ENCODE data around the gene HBG2.
A peak's percentile ranks its signal among the peaks of the same experiment; 100 is the strongest.

Gene HBG2

DNA sequence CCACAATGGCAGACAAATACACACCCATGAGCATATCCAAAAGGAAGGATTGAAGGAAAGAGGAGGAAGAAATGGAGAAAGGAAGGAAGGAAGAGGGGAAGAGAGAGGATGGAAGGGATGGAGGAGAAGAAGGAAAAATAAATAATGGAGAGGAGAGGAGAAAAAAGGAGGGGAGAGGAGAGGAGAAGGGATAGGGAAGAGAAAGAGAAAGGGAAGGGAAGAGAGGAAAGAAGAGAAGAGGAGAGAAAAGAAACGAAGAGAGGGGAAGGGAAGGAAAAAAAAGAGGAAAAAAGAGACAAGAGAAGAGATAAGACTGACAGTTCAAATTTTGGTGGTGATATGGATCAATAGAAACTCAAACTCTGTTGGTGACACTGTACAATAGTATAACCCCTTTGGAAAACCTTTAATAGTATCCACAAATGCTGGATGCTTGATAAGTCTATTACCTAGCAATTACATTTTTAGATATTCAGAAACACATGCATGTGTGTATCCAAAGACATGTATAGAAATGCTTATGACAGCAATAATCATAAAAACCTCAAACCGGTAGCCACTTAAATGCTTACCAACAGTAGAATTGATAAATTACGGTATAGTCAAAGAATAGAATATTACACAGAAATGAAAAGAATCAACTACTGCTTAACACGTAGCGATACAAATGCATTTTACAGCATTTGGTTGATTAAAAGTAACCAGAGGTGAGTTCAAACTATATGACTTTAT is 19.1 kb downstream of the HBG2 start:
- no peak for DNase-seq
- intact Hi-C loops (cut with DNase I): no loop called here

DNA sequence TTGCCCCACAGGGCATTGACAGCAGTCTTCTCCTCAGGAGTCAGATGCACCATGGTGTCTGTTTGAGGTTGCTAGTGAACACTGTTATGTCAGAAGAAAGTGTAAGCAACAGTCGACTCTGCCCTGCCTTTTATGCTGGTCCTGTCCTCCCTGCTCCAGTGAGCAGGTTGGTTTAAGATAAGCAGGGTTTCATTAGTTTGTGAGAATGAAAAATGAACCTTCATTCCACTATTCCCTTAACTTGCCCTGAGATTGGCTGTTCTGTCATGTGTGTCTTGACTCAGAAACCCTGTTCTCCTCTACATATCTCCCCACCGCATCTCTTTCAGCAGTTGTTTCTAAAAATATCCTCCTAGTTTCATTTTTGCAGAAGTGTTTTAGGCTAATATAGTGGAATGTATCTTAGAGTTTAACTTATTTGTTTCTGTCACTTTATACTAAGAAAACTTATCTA is 20.2 kb downstream of the HBG2 start, which contains the start of gene HBD:
TSS of gene HBD (minus strand) at position 103 of the 454 bp plus-strand sequence. CDS start at position 53, 50 bp downstream.
- intact Hi-C loops (cut with DNase I): no loop called here

DNA sequence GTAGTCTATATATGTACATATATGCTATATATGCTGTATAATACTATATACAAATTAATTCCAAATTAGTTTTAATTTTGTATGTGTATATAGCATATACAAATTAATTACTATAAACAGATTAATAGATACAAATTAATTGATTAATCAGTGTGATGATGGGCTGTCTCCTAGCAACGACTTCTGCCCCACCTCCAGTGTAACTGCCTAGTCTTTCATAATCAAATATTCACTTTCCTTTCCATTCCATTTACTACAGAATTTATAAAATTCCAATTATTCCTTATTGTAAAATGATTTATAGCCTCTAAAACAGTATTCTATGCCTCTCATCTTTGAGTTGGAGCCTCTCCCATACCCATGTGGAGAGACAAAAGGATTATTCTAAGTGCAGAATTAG is 21.3 kb downstream of the HBG2 start:
- DNase-seq: no peak
- intact Hi-C loops (cut with DNase I): no loop called here

More for the DNA sequence above, 20.2 kb downstream of the HBG2 start, which contains the start of gene HBD:
- DNase-seq: no peak

DNA sequence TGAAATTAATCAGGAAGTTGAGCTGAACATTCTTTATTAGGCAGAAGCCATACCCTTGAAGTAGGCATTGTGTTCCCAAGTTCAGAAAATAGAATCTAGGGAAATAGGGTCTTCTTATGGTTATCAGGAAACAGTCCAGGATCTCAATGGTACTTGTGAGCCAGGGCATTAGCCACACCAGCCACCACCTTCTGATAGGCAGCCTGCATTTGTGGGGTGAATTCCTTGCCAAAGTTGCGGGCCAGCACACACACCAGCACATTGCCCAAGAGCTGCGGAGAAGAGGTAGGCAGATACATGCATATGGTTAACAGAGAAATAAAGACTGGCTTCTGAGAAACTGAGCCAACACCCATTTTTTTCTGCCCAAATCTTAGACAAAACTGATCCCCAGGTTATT is 21.8 kb downstream of the HBG2 start:
- DNase-seq: no peak
- intact Hi-C loops (cut with DNase I): no loop called here

DNA sequence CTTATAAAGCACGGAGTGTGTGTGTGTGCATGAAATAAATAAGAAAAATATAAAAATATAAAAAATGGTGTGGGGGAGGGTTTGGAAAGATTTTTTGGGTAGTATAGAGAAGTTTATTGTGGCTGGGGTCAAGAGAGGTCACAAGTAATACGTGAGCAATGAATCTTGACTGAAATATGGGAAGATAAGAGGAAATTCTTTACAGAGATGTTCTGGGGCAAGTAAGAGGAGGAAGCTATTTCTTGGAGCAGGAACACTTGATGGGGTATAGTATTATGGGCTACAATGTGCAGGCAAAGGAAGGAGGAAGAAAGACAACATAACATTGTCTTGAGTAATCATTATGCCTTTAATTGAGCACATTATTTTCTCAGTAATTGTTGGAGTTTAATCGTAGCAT is 22.4 kb downstream of the HBG2 start:
- intact Hi-C loops (cut with DNase I): no loop called here
- DNase-seq: no peak

DNA sequence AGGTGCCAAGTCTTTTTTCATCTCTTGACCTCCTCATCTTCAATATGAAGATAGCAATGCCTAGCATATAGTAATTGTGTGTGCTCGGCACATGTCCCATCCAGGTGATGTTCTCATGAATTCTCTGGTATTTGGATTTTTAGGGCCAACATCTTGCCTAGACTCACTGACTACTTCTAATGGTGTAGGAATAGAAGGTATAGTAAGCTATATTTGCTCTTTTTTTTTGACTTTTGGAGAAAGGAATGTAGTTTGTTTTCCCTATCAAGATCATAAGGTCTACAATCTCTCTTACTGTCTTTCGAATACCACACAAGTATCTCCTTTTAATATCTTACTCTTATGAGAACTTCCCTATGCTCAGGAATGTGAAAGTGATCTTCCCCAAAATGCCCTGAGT is 23.5 kb downstream of the HBG2 start:
- DNase-seq: no peak
- intact Hi-C loops (cut with DNase I): no loop called here

DNA sequence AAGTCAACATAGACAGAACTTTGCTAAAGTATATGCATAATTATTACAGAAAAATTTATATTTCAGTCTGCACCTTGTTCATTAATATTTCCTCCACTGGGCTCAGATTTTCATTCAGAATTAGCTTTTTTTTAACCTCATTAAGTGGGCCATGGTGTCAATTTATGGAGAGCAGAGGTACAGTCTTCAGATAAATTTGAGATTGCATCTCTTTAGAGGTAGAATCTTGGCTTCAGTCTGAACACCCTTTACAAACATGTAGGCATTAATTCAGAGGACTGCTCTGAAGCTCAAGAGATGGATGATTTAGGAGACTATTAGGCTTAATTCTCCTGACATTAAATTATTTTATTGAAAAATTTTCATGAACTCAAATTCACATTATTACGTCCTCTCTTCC is 24.3 kb downstream of the HBG2 start:
- intact Hi-C loops (cut with DNase I): no loop called here
- no peak for DNase-seq

DNA sequence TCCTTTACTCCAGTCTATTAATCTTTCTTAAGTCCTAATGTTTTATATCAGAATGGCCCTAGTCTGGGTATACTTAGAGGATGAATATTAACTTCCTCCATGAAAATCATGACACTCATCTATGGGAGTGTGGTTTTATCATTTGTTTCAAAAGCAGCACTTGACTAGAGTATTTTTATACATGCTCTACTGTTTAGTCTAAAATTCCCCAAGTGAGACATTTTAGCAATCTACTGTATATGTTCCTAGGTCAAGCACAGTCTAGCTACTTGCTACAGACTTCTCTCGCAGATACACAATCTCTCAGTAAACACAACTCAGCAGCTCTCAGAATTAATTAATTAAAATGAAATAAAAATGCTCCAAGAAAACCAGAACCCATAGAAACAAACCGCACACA is 24.8 kb downstream of the HBG2 start:
- no peak for DNase-seq
- intact Hi-C loops (cut with DNase I): no loop called here

DNA sequence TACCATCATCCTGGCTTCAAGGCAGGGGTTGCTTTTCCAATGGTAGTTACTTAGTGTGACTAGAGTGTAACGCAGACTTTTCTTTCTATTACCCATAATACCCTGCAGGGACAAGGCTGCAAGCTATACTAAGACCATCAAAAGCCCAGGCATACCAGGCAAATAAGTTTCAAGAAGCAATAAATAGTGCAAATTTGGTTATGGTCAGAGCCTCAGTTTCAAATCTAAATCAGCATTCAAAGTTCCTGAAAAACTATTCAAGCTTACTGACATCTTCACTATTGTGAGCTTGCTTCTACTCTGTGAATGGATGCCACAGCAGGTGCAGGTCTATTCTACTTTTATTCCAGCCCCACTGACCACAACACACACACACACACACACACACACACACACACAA is 25.2 kb downstream of the HBG2 start:
- intact Hi-C loops (cut with DNase I): no loop called here

DNA sequence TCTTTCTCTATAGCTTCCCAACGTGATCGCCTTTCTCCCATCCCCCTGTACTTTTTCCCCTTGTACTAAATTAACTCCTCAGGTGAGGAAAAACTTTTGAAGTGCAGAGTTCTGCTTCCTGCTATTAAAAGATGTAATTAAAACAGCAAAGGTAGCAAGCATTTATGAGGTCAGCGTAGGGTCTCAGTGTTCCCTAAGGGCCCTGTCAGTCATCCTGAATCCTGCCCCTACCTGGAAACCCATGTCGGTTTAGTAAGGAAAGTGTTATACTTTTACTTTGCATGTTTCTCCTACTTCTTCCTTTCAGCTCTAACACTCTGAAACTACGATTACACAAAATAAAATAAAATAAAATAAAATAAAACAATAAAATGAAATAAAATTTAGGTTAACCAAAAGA is 26.5 kb downstream of the HBG2 start:
- no peak for DNase-seq
- intact Hi-C loops (cut with DNase I): no loop called here

More for the DNA sequence above, 25.2 kb downstream of the HBG2 start:
- no peak for DNase-seq

DNA sequence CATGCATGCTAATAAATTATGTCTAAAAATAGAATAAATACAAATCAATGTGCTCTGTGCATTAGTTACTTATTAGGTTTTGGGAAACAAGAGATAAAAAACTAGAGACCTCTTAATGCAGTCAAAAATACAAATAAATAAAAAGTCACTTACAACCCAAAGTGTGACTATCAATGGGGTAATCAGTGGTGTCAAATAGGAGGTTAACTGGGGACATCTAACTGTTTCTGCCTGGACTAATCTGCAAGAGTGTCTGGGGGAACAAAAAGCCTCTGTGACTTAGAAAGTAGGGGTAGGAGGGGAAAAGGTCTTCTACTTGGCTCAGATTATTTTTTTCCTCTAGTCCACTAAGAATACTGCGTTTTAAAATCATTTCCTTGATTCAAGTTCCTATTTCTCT is 26.9 kb downstream of the HBG2 start:
- no peak for DNase-seq
- intact Hi-C loops (cut with DNase I): no loop called here

DNA sequence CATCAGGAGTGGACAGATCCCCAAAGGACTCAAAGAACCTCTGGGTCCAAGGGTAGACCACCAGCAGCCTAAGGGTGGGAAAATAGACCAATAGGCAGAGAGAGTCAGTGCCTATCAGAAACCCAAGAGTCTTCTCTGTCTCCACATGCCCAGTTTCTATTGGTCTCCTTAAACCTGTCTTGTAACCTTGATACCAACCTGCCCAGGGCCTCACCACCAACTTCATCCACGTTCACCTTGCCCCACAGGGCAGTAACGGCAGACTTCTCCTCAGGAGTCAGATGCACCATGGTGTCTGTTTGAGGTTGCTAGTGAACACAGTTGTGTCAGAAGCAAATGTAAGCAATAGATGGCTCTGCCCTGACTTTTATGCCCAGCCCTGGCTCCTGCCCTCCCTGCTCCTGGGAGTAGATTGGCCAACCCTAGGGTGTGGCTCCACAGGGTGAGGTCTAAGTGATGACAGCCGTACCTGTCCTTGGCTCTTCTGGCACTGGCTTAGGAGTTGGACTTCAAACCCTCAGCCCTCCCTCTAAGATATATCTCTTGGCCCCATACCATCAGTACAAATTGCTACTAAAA is 27.8 kb downstream of the HBG2 start, which contains the start of gene HBB:
TSS of gene HBB (minus strand) at position 340 of the 579 bp plus-strand sequence. CDS start at position 290, 50 bp downstream.
- no peak for DNase-seq
- intact Hi-C loops (cut with DNase I): no loop called here

DNA sequence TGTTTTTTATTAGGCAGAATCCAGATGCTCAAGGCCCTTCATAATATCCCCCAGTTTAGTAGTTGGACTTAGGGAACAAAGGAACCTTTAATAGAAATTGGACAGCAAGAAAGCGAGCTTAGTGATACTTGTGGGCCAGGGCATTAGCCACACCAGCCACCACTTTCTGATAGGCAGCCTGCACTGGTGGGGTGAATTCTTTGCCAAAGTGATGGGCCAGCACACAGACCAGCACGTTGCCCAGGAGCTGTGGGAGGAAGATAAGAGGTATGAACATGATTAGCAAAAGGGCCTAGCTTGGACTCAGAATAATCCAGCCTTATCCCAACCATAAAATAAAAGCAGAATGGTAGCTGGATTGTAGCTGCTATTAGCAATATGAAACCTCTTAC is 29.1 kb downstream of the HBG2 start:
- DNase-seq: no peak
- intact Hi-C loops (cut with DNase I): no loop called here

DNA sequence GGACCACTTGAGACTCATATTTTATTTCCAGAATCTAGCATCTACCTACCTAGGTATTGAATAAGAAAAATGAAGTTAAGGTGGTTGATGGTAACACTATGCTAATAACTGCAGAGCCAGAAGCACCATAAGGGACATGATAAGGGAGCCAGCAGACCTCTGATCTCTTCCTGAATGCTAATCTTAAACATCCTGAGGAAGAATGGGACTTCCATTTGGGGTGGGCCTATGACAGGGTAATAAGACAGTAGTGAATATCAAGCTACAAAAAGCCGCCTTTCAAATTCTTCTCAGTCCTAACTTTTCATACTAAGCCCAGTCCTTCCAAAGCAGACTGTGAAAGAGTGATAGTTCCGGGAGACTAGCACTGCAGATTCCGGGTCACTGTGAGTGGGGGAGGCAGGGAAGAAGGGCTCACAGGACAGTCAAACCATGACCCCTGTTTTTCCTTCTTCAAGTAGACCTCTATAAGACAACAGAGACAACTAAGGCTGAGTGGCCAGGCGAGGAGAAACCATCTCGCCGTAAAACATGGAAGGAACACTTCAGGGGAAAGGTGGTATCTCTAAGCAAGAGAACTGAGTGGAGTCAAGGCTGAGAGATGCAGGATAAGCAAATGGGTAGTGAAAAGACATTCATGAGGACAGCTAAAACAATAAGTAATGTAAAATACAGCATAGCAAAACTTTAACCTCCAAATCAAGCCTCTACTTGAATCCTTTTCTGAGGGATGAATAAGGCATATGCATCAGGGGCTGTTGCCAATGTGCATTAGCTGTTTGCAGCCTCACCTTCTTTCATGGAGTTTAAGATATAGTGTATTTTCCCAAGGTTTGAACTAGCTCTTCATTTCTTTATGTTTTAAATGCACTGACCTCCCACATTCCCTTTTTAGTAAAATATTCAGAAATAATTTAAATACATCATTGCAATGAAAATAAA is 29.8 kb downstream of the HBG2 start:
- intact Hi-C loops (cut with DNase I): no loop called here
- no peak for DNase-seq

DNA sequence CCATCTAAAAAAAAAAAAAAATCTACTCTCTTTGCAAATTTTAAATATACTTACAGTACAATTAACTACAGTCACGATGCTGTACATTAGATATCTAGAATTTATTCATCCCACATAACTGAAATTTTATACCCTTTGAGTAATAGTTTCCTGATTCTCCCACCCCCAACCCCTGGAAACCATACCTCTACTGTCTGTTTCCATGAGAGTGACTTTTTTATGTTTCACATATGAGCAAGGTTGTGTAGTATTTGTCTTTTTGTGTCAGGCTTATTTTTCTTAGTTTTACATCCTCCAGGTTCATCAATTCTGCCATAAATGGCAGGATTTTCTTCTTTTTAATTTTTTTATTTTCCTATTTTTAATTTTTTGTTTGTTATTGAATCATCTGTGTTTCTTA is 30.9 kb downstream of the HBG2 start:
- no peak for DNase-seq
- intact Hi-C loops (cut with DNase I): no loop called here

DNA sequence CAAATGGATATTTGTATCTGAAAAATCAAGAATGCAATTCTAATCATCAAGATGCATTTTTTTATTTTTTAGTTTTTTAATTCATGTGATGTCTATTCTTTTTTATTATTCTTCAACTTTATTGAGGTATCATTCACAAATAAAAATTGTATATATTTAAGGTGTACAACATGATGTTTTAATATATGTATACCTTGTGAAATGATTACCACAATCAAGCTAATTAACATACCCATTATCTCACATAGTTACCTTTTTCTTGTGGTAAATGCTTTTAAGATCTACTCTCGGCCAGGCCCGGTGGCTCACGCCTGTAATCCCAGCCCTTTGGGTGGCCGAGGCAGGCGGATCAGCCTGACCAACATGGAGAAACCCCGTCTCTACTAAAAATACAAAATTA is 31.4 kb downstream of the HBG2 start:
- intact Hi-C loops (cut with DNase I): no loop called here
- DNase-seq: no peak

DNA sequence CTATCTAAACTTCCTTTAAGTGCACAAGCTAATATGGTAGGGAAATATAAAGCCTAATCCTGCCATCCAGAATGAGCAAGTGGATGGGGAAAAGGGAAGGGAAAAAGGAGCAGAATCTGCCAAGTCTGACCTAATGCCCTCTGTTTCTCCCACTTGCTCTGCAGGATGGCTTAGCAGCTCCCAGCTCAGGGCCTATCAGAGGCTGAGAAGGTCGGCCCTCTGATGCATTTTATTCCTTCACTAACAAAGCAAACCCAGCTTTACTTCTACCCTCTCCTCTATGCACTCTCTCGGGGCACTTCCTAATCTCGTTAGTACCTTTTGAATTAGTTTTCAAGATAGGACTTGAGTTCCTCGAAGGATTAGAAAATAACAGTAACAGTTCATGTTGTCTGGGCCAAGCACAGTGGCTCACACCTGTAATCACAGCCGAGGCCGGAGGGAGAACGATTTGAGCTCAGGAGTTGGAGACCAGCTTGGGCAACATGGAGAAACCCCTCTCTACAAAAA is 44.1 kb downstream of the HBG2 start:
- DNase-seq: no peak
- intact Hi-C loops (cut with DNase I): no loop called here

DNA sequence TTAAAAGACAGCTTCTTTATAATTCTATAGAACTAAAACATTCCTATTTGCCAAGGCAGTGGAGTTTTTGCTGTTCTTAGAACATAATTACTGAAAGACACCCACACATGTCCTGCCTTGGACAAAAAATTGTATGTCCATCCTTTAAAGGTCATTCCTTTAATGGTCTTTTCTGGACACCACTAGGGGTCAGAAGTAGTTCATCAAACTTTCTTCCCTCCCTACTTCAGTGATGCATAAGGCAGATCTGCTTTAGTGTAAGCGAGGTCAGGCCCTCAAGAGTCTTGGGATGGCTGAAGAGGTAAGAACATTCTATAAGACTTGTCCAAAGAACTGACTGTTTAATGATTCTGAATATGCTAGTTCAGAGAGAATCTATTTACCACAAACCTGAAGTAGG is 49.8 kb downstream of the HBG2 start:
- peak in 1 of 42 donors; percentile 3 for DNase-seq
- intact Hi-C loops (cut with DNase I): no loop called here

DNA sequence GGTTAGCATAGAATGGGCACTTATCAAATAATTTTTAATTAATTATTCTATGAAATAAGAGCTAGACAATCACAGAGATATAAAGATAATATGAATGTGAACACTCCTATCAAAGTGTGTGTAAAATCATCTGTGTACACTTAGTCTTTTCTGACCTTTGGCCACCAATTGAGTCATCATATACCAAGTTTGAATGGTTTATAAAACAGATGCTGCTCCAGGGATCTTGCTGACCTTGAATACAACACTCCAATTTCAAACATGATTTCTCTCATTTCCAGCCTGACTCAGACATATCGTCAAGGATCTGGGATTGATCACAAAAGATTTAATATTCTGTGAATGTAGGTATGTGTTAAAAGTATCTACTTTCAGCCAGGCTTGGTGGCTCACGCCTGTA is 51.2 kb downstream of the HBG2 start:
- no peak for DNase-seq
- intact Hi-C loops (cut with DNase I): no loop called here
